SU-DHL-6 (cell line): ENCODE data around the gene RGS17.
A peak's percentile ranks its signal among the peaks of the same experiment; 100 is the strongest.

ENCODE experiments used
- H2AFZ ChIP-seq: fragments of 200-600 bp; sonication (generic); 2 replicates; pipeline ENCODE4 v1.6.1; 2014; ENCODE audit warnings: low read depth, mild to moderate bottlenecking, moderate library complexity, mixed read lengths, antibody characterized with exemption, low read length; ENCODE audit not compliant: severe bottlenecking
- H3F3A ChIP-seq: fragments of 200-600 bp; shearing (Covaris generic); 2 replicates; pipeline ENCODE4 v1.6.0; 2016; ENCODE audit warnings: antibody characterized with exemption, mild to moderate bottlenecking; ENCODE audit not compliant: insufficient read depth
- H3K27ac ChIP-seq: fragments of 200-600 bp; sonication (generic); 2 replicates; pipeline ENCODE4 v1.5.1; 2016; ENCODE audit warnings: low read depth, mild to moderate bottlenecking, low read length, moderate library complexity, mixed read lengths
- H3K27me3 ChIP-seq: fragments of 200-600 bp; sonication (generic), shearing (Covaris generic); 2 replicates; pipeline ENCODE4 v1.6.0; 2014; ENCODE audit warnings: mild to moderate bottlenecking, low read length
- H3K36me3 ChIP-seq: fragments of 200-600 bp; sonication (generic); 2 replicates; pipeline ENCODE4 v1.6.1; 2014; ENCODE audit warnings: mild to moderate bottlenecking, low read length, mixed read lengths
- H3K4me2 ChIP-seq: fragments of 300-600, 200-600 bp; shearing (Covaris generic), sonication (generic); 2 replicates; pipeline ENCODE4 v1.6.0; 2014; ENCODE audit warnings: low read length, low read depth, mild to moderate bottlenecking; ENCODE audit not compliant: poor library complexity, severe bottlenecking
- H3K4me3 ChIP-seq: fragments of 200-600 bp; sonication (generic); 2 replicates; pipeline ENCODE4 v1.5.1; 2014; ENCODE audit warnings: antibody characterized with exemption, low read length, mild to moderate bottlenecking, mixed read lengths; ENCODE audit not compliant: insufficient read depth, poor library complexity, severe bottlenecking
- H3K79me2 ChIP-seq: fragments of 200-600 bp; sonication (generic); 2 replicates; pipeline ENCODE4 v1.6.1; 2014; ENCODE audit warnings: mild to moderate bottlenecking, low read length, moderate library complexity; ENCODE audit not compliant: insufficient read depth
- H3K9ac ChIP-seq: fragments of 200-600 bp; sonication (generic); 2 replicates; pipeline ENCODE4 v1.7.0; 2014; ENCODE audit warnings: mild to moderate bottlenecking, low read length
- H3K9me2 ChIP-seq: fragments of 200-600 bp; sonication (generic); replicated peaks from 2 replicates; pipeline ENCODE4 v1.6.1; 2014; ENCODE audit warnings: low read length; ENCODE audit not compliant: insufficient read depth
- H3K9me3 ChIP-seq: fragments of 200-600 bp; sonication (generic); 2 replicates; pipeline ENCODE4 v1.6.1; 2014; ENCODE audit warnings: low read length, mixed read lengths; ENCODE audit not compliant: insufficient read depth
- H4K20me1 ChIP-seq: fragments of 200-600 bp; sonication (generic); 2 replicates; pipeline ENCODE4 v1.6.1; 2014; ENCODE audit warnings: low read depth, mild to moderate bottlenecking, antibody characterized with exemption, low read length, moderate library complexity, mixed read lengths
- EZH2phosphoT487 ChIP-seq: fragments of 200-600 bp; sonication (generic), shearing (Covaris generic); conservative IDR thresholded peaks from 2 replicates; pipeline ENCODE4 v1.6.1; 2018; ENCODE audit warnings: mild to moderate bottlenecking, antibody characterized with exemption, low read length, moderate library complexity, mixed read lengths
- TF ChIP-seq, protein P1 (sequence below): fragments of 200-600 bp; sonication (generic); IDR thresholded peaks from one replicate; pipeline ENCODE4 v1.5.1; 2017; ENCODE audit warnings: antibody characterized with exemption, mild to moderate bottlenecking, low read length, moderate library complexity; ENCODE audit not compliant: insufficient read depth, poor library complexity, severe bottlenecking

The RGS17 gene

DNA sequence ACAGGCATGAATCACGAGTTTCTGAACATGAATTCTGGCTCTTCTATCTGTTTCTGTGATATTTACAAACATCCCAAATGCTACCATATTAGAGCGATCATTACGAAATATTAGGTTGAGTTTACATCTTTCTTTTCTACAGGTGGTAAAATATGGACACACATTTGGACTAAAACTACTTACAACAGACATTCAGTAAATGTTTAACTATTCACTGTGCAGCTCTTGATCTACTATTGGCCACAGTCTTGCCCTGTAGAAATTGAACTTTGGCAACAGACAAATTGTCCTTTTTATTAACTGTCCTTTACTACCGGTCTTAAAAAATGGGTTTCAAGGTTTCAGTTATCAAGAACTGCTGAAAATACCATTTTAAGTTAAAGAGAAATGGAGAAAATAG is 102.1 kb downstream of the RGS17 start:
- Histone ChIP-seq H3K36me3 (no peaks in the 10 kb centered on the region), H3K9me2 (no peaks in the 10 kb centered on the region), H3K9me3 (no peaks in the 10 kb centered on the region), H4K20me1 (no peaks in the 10 kb centered on the region), H3K4me3 (no peak overlapping the region), H3F3A (no peaks in the 10 kb centered on the region), H3K27ac (no peak overlapping the region), H2AFZ (no peak overlapping the region), H3K79me2 (no peaks in the 10 kb centered on the region), H3K9ac (no peak overlapping the region), H3K27me3 (no peaks in the 10 kb centered on the region), H3K4me2 (no peak overlapping the region)
- no peak for TF ChIP-seq EZH2phosphoT487
- TF ChIP-seq, protein P1, sequence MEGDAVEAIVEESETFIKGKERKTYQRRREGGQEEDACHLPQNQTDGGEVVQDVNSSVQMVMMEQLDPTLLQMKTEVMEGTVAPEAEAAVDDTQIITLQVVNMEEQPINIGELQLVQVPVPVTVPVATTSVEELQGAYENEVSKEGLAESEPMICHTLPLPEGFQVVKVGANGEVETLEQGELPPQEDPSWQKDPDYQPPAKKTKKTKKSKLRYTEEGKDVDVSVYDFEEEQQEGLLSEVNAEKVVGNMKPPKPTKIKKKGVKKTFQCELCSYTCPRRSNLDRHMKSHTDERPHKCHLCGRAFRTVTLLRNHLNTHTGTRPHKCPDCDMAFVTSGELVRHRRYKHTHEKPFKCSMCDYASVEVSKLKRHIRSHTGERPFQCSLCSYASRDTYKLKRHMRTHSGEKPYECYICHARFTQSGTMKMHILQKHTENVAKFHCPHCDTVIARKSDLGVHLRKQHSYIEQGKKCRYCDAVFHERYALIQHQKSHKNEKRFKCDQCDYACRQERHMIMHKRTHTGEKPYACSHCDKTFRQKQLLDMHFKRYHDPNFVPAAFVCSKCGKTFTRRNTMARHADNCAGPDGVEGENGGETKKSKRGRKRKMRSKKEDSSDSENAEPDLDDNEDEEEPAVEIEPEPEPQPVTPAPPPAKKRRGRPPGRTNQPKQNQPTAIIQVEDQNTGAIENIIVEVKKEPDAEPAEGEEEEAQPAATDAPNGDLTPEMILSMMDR, result no peak

DNA sequence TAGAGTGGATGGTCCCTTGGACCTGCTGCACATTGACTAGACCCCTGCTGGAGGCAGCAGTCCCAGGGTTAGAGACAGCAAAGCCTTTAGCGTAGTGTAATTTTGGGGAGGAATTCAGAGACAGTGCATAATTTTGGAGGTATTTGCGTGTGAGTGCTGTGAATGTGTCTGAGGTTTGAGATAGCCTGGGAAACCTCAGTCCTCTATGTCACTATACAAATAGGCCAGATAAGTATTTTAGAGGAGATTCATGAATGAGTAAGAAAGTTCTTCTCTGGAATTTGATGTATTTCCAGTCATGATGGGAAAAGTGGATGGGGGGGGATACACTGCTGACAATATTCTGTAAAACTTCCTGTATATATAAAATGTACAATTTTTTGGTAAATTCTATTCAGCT is 102.8 kb downstream of the RGS17 start:
- H3K4me3 ChIP-seq, result no peak overlapping the region
- no peaks in the 10 kb centered on the region for H3K27me3 ChIP-seq
- no peaks in the 10 kb centered on the region for H4K20me1 ChIP-seq
- H3K9me2 ChIP-seq, result no peaks in the 10 kb centered on the region
- TF ChIP-seq, protein P1, result no peak
- no peak for TF ChIP-seq EZH2phosphoT487
- H3F3A ChIP-seq, result no peaks in the 10 kb centered on the region
- no peak overlapping the region for H3K27ac ChIP-seq
- no peak overlapping the region for H3K4me2 ChIP-seq
- H3K9me3 ChIP-seq, result no peaks in the 10 kb centered on the region
- H3K79me2 ChIP-seq, result no peaks in the 10 kb centered on the region
- H3K9ac ChIP-seq, result no peak overlapping the region
- H3K36me3 ChIP-seq, result no peaks in the 10 kb centered on the region
- no peak overlapping the region for H2AFZ ChIP-seq

DNA sequence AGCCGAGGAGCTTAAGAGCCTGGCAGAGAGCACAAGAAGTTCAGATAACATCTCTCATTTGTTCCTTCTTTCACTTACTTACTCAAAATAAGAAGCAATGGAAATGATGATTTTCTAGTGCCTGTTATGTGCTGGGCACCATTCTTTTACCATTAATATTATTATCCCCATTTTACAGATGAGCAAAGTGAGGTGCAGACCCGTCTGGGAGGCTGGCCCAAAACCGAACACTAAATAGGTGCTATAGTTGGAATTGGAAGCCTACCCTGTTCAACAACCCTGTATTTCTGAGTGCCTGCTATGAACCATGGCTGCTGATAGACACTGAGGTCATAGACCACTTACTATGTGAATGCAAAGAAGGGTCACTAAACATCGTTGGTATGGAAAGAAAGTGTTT is 103.6 kb downstream of the RGS17 start:
- Histone ChIP-seq H3F3A (no peaks in the 10 kb centered on the region), H2AFZ (no peak overlapping the region), H3K9me2 (no peaks in the 10 kb centered on the region), H3K79me2 (no peaks in the 10 kb centered on the region), H3K4me2 (no peak overlapping the region), H3K4me3 (no peak overlapping the region), H4K20me1 (no peaks in the 10 kb centered on the region), H3K9ac (no peak overlapping the region), H3K9me3 (no peaks in the 10 kb centered on the region), H3K27ac (no peak overlapping the region), H3K27me3 (no peaks in the 10 kb centered on the region), H3K36me3 (no peaks in the 10 kb centered on the region)
- TF ChIP-seq, protein P1, result no peak
- no peak for TF ChIP-seq EZH2phosphoT487

DNA sequence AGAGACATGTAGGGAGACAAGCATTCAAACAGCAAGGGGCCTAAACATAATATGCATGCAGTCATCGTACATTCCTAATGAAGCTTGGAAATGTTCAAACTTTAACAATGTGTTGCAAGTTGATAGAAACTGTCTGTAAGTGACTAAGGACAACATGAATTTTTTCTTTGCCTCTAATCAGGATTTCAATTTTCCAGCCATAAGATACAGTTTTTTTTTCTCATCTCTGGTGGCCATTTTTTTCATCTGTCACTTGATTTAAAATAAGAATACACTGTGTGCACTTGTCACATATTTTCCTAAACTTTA is 106.4 kb downstream of the RGS17 start:
- H3K4me3 ChIP-seq, result no peak overlapping the region
- H3K9me2 ChIP-seq, result no peaks in the 10 kb centered on the region
- H4K20me1 ChIP-seq, result no peaks in the 10 kb centered on the region
- no peak overlapping the region for H3K9ac ChIP-seq
- H3K4me2 ChIP-seq, result no peak overlapping the region
- H3K27me3 ChIP-seq, result no peaks in the 10 kb centered on the region
- no peaks in the 10 kb centered on the region for H3K79me2 ChIP-seq
- H2AFZ ChIP-seq, result no peak overlapping the region
- H3K9me3 ChIP-seq, result no peaks in the 10 kb centered on the region
- no peak for TF ChIP-seq EZH2phosphoT487
- TF ChIP-seq, protein P1, result peak; percentile 7
- no peaks in the 10 kb centered on the region for H3K36me3 ChIP-seq
- no peaks in the 10 kb centered on the region for H3F3A ChIP-seq
- H3K27ac ChIP-seq, result no peak overlapping the region
